Right cardiac atrium (tissue), 5 donors: ENCODE measurements around the gene PYCR2. TPM values are rescaled to one million over a fixed set of nuclear protein-coding genes. Genes with fewer than 3 reads are reported as not detected.
A peak's percentile ranks its signal among the peaks of the same experiment; 100 is the strongest.

Source experiments
- ATAC-seq, 2 donors: fragments of 200-7000 bp; cut with Tn5 transposase; one replicate each; pipeline versions ENCODE4 v1.8.0 to v1.9.1; 2020; ENCODE audit warnings: moderate library complexity in 2 of 2, mild to moderate bottlenecking in 1 of 2
- DNase-seq, 3 donors: peaks; one replicate each; pipeline ENCODE4 v3.0.0-alpha.2; 2020
- H3K27ac ChIP-seq: one replicate; pipeline ENCODE4 v1.5.1; 2013; ENCODE audit warnings: mild to moderate bottlenecking, low read length, control low read depth, moderate library complexity
- H3K27me3 ChIP-seq: one replicate; pipeline ENCODE4 v1.6.1; 2013; ENCODE audit not compliant: control insufficient read depth, insufficient read depth
- H3K4me1 ChIP-seq: one replicate; pipeline ENCODE4 v1.6.1; 2013; ENCODE audit warnings: low read length; ENCODE audit not compliant: control insufficient read depth, insufficient read depth
- H3K4me3 ChIP-seq: one replicate; pipeline ENCODE4 v1.5.1; 2013; ENCODE audit warnings: low read length, control low read depth
- H3K9me3 ChIP-seq: one replicate; pipeline ENCODE4 v1.6.1; 2013; ENCODE audit warnings: low read length; ENCODE audit not compliant: control insufficient read depth
- WGBS: extraction: QIAGEN DNeasy Blood & Tissue Kit; methylation state at CpG from one replicate; pipeline ENCODE4 v1.1.7; 2013; 5-methylcytosine and 5-hydroxymethylcytosine counted together
- intact Hi-C, 4 donors: fragments of 100-400 bp; cut with DNase I; formaldehyde crosslinking; loops; one replicate each; pipeline versions ENCODE4 v1.11.0 to v1.14.0; 2022 to 2023
- polyA plus RNA-seq: library from polyadenylated mRNA; stranded (reverse); fragments of 200-250 nt; gene quantifications from one replicate; pipeline ENCODE4 v1.2.3, GENCODE V29; 2013
- total RNA-seq, 4 donors: library from RNA; stranded (reverse); fragmentation: NEBNext Ultra II Directional; extraction: Animal tissue kit (Norgen Biotek cat#: 25700); gene quantifications; one replicate each; pipeline ENCODE4 v1.2.1, GENCODE V29; 2021
- donor health status: healthy with polysubstance abuse.
- donor health status: DM: no; HTN: yes; CAD: no.
- donor health status: DM: no; HTN: no; CAD: no.
- donor health status: DM: no; HTN: yes; CAD: no; lungs with severe emphysema.
- donor health status: DM: yes; HTN: yes; CAD: no.

PYCR2 gene
- total and polyA plus RNA-seq, 5 donors: 57.4 to 76.9 (median 64.2) TPM

- ATAC-seq (no peak), DNase-seq (no peak)
- WGBS: 95% methylated on average over 3 of the region's 3 CpGs
- no peak overlapping the region for H3K27ac ChIP-seq
- no peaks in the 10 kb centered on the region for H3K27me3 ChIP-seq
- no peaks in the 10 kb centered on the region for H3K4me1 ChIP-seq
- H3K4me3 ChIP-seq: no peak overlapping the region
- intact Hi-C loops: no loop called here
- H3K9me3 ChIP-seq: no peaks in the 10 kb centered on the region
Observed at GRCh38 chr1:225917101-225917500, 6.9 kb downstream of the PYCR2 start.

GRCh38 chr1:225915538-225915991, 8.5 kb downstream of the PYCR2 start:
- Histone ChIP-seq H3K4me1 (no peaks in the 10 kb centered on the region), H3K27ac (no peak overlapping the region), H3K4me3 (no peak overlapping the region), H3K27me3 (no peaks in the 10 kb centered on the region), H3K9me3 (no peaks in the 10 kb centered on the region)
- 87% methylated on average over 7 of the region's 7 CpGs for WGBS
- no peak for ATAC-seq
- no peak for DNase-seq
- intact Hi-C loops: no loop called here

GRCh38 chr1:225914947-225915346, 9.1 kb downstream of the PYCR2 start:
- no peak for DNase-seq
- Histone ChIP-seq H3K27me3 (no peaks in the 10 kb centered on the region), H3K9me3 (no peaks in the 10 kb centered on the region), H3K4me1 (no peaks in the 10 kb centered on the region), H3K4me3 (no peak overlapping the region), H3K27ac (no peak overlapping the region)
- intact Hi-C loops: loop anchor here in 3 of 4 donors (5.0 kb wide), 1 partner anchor 438 kb away; no protein-coding TSS in a partner anchor
- ATAC-seq: no peak
- 93% methylated on average over 6 of the region's 6 CpGs for WGBS

- no peaks in the 10 kb centered on the region for H3K4me1 ChIP-seq
- no peaks in the 10 kb centered on the region for H3K27me3 ChIP-seq
- H3K9me3 ChIP-seq: no peaks in the 10 kb centered on the region
- no peak for ATAC-seq
- no peak overlapping the region for H3K27ac ChIP-seq
- WGBS: 80% methylated on average over 6 of the region's 6 CpGs
- intact Hi-C loops: loop anchor here in 3 of 4 donors (5.0 kb wide), 1 partner anchor 437 kb away; no protein-coding TSS in a partner anchor
- no peak overlapping the region for H3K4me3 ChIP-seq
- DNase-seq: no peak
Observed at GRCh38 chr1:225914391-225914790, 9.7 kb downstream of the PYCR2 start.

GRCh38 chr1:225911191-225912130, 12.6 kb downstream of the PYCR2 start:
- DNase-seq (peak; percentile 73 to 90 (median 89)), ATAC-seq (peak; percentile 91)
- Histone ChIP-seq H3K9me3 (no peaks in the 10 kb centered on the region), H3K27ac (no peak overlapping the region), H3K4me1 (no peaks in the 10 kb centered on the region), H3K4me3 (no peak overlapping the region), H3K27me3 (no peaks in the 10 kb centered on the region)
- 28% methylated on average over 53 of the region's 53 CpGs for WGBS
- intact Hi-C loops: loop anchor here (2.0 to 5.0 kb wide), 2 partner anchors 434 to 437 kb away; no protein-coding TSS in a partner anchor

GRCh38 chr1:225909477-225909876, 14.6 kb downstream of the PYCR2 start:
- H3K4me1 ChIP-seq: no peaks in the 10 kb centered on the region
- ATAC-seq (no peak), DNase-seq (no peak)
- H3K27me3 ChIP-seq: no peaks in the 10 kb centered on the region
- H3K27ac ChIP-seq: no peak overlapping the region
- WGBS: 90% methylated on average over 1 of the region's 1 CpG
- no peak overlapping the region for H3K4me3 ChIP-seq
- no peaks in the 10 kb centered on the region for H3K9me3 ChIP-seq
- intact Hi-C loops: loop anchor here in 1 of 4 donors (10.0 kb wide), 1 partner anchor 115 kb away; no protein-coding TSS in a partner anchor

- no peaks in the 10 kb centered on the region for H3K27me3 ChIP-seq
- H3K27ac ChIP-seq: no peak overlapping the region
- WGBS: 75% methylated on average over 2 of the region's 2 CpGs
- intact Hi-C loops: loop anchor here in 1 of 4 donors (10.0 kb wide), 1 partner anchor 114 kb away; no protein-coding TSS in a partner anchor
- H3K4me3 ChIP-seq: no peak overlapping the region
- no peaks in the 10 kb centered on the region for H3K9me3 ChIP-seq
- no peaks in the 10 kb centered on the region for H3K4me1 ChIP-seq
- ATAC-seq (no peak), DNase-seq (no peak)
Observed at GRCh38 chr1:225908773-225909172, 15.3 kb downstream of the PYCR2 start.

GRCh38 chr1:225908013-225908640, 15.9 kb downstream of the PYCR2 start:
- no peaks in the 10 kb centered on the region for H3K9me3 ChIP-seq
- H3K27me3 ChIP-seq: no peaks in the 10 kb centered on the region
- WGBS: 84% methylated on average over 5 of the region's 5 CpGs
- H3K27ac ChIP-seq: no peak overlapping the region
- no peaks in the 10 kb centered on the region for H3K4me1 ChIP-seq
- intact Hi-C loops: loop anchor here in 1 of 4 donors (10.0 kb wide), 1 partner anchor 113 kb away; no protein-coding TSS in a partner anchor
- no peak overlapping the region for H3K4me3 ChIP-seq
- no peak for ATAC-seq
- DNase-seq: no peak

- no peaks in the 10 kb centered on the region for H3K27me3 ChIP-seq
- DNase-seq: no peak
Observed at GRCh38 chr1:225907341-225907740, 16.7 kb downstream of the PYCR2 start.

GRCh38 chr1:225906467-225906866, 17.6 kb downstream of the PYCR2 start:
- Histone ChIP-seq H3K27me3 (no peaks in the 10 kb centered on the region), H3K4me3 (no peak overlapping the region), H3K27ac (no peak overlapping the region), H3K9me3 (no peaks in the 10 kb centered on the region), H3K4me1 (no peaks in the 10 kb centered on the region)
- DNase-seq (no peak), ATAC-seq (no peak)
- 94% methylated on average over 6 of the region's 6 CpGs for WGBS
- intact Hi-C loops: loop anchor here in 1 of 4 donors (10.0 kb wide), 1 partner anchor 112 kb away; no protein-coding TSS in a partner anchor

More at GRCh38 chr1:225907341-225907740, 16.7 kb downstream of the PYCR2 start:
- Histone ChIP-seq H3K9me3 (no peaks in the 10 kb centered on the region), H3K4me1 (no peaks in the 10 kb centered on the region), H3K4me3 (no peak overlapping the region), H3K27ac (no peak overlapping the region)
- intact Hi-C loops: loop anchor here in 1 of 4 donors (10.0 kb wide), 1 partner anchor 113 kb away; no protein-coding TSS in a partner anchor
- WGBS: 92% methylated on average over 7 of the region's 7 CpGs
- ATAC-seq: no peak
